Suprapubic skin (tissue), 3 donors: ENCODE data around the gene MAST3.
"Not testable (repeated sequence)": the region's sequence is repeated elsewhere in the genome, so short reads cannot be mapped to it uniquely, and the experiment has no call there.

Experiments used
- POLR2A ChIP-seq, 2 donors: fragments of 450-650 bp; IDR thresholded peaks; one replicate each; pipeline ENCODE4 v1.6.1; 2017; ENCODE audit warnings: antibody characterized with exemption in 2 of 2, mild to moderate bottlenecking in 2 of 2, moderate library complexity in 2 of 2
- TF ChIP-seq, protein P1 (sequence below), 2 donors: fragments of 200-600 bp in 1 of 2; fragments of 450-650 bp in 1 of 2; sonication (generic) in 1 of 2; IDR thresholded peaks; one replicate each; pipeline ENCODE4 v1.5.1; 2016 to 2019; ENCODE audit warnings: antibody characterized with exemption in 2 of 2, mild to moderate bottlenecking in 1 of 2, moderate library complexity in 1 of 2

DNA sequence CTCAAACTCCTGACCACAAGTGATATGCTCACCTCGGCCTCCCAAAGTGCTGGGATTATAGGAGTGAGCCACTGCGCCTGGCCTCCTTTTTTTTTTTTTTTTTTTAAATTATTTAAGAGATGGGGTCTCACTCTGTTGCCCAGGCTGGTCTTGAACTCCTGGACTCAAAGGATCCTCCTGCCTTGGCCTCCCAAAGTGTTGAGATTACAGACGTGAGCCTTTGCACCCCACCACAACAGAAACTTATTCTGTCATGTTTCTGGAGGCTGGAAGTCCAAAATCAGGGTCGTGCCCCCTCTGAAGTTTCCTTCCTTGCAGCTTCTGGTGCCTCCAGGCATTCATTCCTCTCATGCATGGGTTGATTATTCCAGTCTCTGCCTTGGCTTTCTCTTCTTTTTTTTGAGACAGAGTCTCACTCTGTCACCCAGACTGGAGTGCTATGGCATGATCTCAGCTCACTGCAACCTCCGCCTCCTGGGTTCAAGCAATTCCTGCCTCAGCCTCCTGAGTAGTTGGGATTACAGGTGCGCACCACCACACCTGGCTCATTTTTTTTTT is 61.6 kb downstream of the MAST3 start:
- TF ChIP-seq, protein P1, sequence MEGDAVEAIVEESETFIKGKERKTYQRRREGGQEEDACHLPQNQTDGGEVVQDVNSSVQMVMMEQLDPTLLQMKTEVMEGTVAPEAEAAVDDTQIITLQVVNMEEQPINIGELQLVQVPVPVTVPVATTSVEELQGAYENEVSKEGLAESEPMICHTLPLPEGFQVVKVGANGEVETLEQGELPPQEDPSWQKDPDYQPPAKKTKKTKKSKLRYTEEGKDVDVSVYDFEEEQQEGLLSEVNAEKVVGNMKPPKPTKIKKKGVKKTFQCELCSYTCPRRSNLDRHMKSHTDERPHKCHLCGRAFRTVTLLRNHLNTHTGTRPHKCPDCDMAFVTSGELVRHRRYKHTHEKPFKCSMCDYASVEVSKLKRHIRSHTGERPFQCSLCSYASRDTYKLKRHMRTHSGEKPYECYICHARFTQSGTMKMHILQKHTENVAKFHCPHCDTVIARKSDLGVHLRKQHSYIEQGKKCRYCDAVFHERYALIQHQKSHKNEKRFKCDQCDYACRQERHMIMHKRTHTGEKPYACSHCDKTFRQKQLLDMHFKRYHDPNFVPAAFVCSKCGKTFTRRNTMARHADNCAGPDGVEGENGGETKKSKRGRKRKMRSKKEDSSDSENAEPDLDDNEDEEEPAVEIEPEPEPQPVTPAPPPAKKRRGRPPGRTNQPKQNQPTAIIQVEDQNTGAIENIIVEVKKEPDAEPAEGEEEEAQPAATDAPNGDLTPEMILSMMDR (IDR thresholded peaks at IDR 0.05), result not testable (repeated sequence)
- TF ChIP-seq POLR2A (IDR thresholded peaks at IDR 0.05), result not testable (repeated sequence)
